Skeletal muscle tissue (tissue), 4 donors: ENCODE data around the gene KLF11. TPM values are rescaled to one million over a fixed set of nuclear protein-coding genes. Genes with fewer than 3 reads are reported as not detected.
"Not testable (repeated sequence)": the region's sequence is repeated elsewhere in the genome, so short reads cannot be mapped to it uniquely, and the experiment has no call there.

Experiments
- H3K27ac ChIP-seq: one replicate; pipeline ENCODE4 v1.7.0; 2013; ENCODE audit warnings: mild to moderate bottlenecking, low read depth, low read length, inconsistent platforms
- H3K27me3 ChIP-seq, 3 donors: one replicate each; pipeline ENCODE4 v1.7.0; 2013; ENCODE audit warnings: low read length in 3 of 3; ENCODE audit not compliant: control insufficient read depth in 3 of 3, insufficient read depth in 3 of 3
- H3K36me3 ChIP-seq, 3 donors: one replicate each; pipeline ENCODE4 v1.7.0; 2013; ENCODE audit warnings: low read length in 3 of 3; ENCODE audit not compliant: control insufficient read depth in 3 of 3, insufficient read depth in 3 of 3
- H3K4me1 ChIP-seq, 3 donors: one replicate each; pipeline ENCODE4 v1.7.0; 2013; ENCODE audit warnings: low read length in 3 of 3, mild to moderate bottlenecking in 3 of 3; ENCODE audit not compliant: control insufficient read depth in 3 of 3, insufficient read depth in 3 of 3
- H3K4me3 ChIP-seq, 3 donors: one replicate each; pipeline ENCODE4 v1.7.0; 2013; ENCODE audit warnings: low read length in 3 of 3
- H3K9ac ChIP-seq, 3 donors: one replicate each; pipeline ENCODE4 v1.7.0; 2013; ENCODE audit warnings: low read length in 3 of 3, mild to moderate bottlenecking in 3 of 3, moderate library complexity in 2 of 3, low read depth in 1 of 3
- H3K9me3 ChIP-seq, 3 donors: one replicate each; pipeline ENCODE4 v1.7.0; 2013; ENCODE audit warnings: low read length in 3 of 3; ENCODE audit not compliant: control insufficient read depth in 3 of 3
- total RNA-seq: library from RNA; depleted of rRNA; stranded (reverse); fragments of >200 nt; gene quantifications from one replicate; pipeline ENCODE4 v1.2.3, GENCODE V29; 2014
- donor health status: Osteomylitis.

Gene KLF11
- total RNA-seq, 1 donor from 2014 or later = 11.5 TPM

- Histone ChIP-seq H3K9ac (no peak overlapping the region), H3K36me3 (no peaks in the 10 kb centered on the region), H3K27ac (no peak overlapping the region), H3K4me3 (no peak overlapping the region), H3K9me3 (peaks cover 0 to 3% (median 2%) of the 10 kb centered on the region in 3 donors), H3K4me1 (peaks cover 8 to 17% (median 15%) of the 10 kb centered on the region in 3 donors), H3K27me3 (no peaks in the 10 kb centered on the region)
These were observed 28.7 kb upstream of the KLF11 start for GRCh38 chr2:10014418-10015190.

- H3K4me3 ChIP-seq, H3K27ac ChIP-seq, H3K9me3 ChIP-seq, H3K27me3 ChIP-seq, H3K9ac ChIP-seq, H3K36me3 ChIP-seq, H3K4me1 ChIP-seq: not testable (repeated sequence)
These were observed 27.9 kb upstream of the KLF11 start for GRCh38 chr2:10015376-10015989.

GRCh38 chr2:10016001-10016801, 27.1 kb upstream of the KLF11 start:
- no peaks in the 10 kb centered on the region for H3K27me3 ChIP-seq
- peaks cover 0 to 3% (median 2%) of the 10 kb centered on the region in 3 donors for H3K9me3 ChIP-seq
- H3K4me3 ChIP-seq = no peak overlapping the region
- peaks cover 0 to 5% (median 5%) of the 10 kb centered on the region in 3 donors for H3K4me1 ChIP-seq
- no peak overlapping the region for H3K27ac ChIP-seq
- H3K9ac ChIP-seq = no peak overlapping the region
- H3K36me3 ChIP-seq = no peaks in the 10 kb centered on the region

GRCh38 chr2:10016802-10017258, 26.5 kb upstream of the KLF11 start:
- no peaks in the 10 kb centered on the region for H3K27me3 ChIP-seq
- H3K9ac ChIP-seq = no peak overlapping the region

GRCh38 chr2:10017313-10017941, 25.9 kb upstream of the KLF11 start:
- peaks cover 0 to 5% (median 5%) of the 10 kb centered on the region in 3 donors for H3K4me1 ChIP-seq
- no peaks in the 10 kb centered on the region for H3K36me3 ChIP-seq
- H3K9me3 ChIP-seq = peaks cover 0 to 3% (median 2%) of the 10 kb centered on the region in 3 donors
- no peaks in the 10 kb centered on the region for H3K27me3 ChIP-seq
- H3K4me3 ChIP-seq = no peak overlapping the region
- H3K27ac ChIP-seq = no peak overlapping the region
- H3K9ac ChIP-seq = no peak overlapping the region

More at GRCh38 chr2:10016802-10017258, 26.5 kb upstream of the KLF11 start:
- Histone ChIP-seq H3K36me3 (no peaks in the 10 kb centered on the region), H3K9me3 (peaks cover 0 to 3% (median 2%) of the 10 kb centered on the region in 3 donors), H3K27ac (no peak overlapping the region), H3K4me1 (peaks cover 0 to 5% (median 5%) of the 10 kb centered on the region in 3 donors), H3K4me3 (no peak overlapping the region)

GRCh38 chr2:10019174-10019573, 24.2 kb upstream of the KLF11 start:
- Histone ChIP-seq H3K4me1 (peaks cover 0 to 5% (median 5%) of the 10 kb centered on the region in 3 donors), H3K36me3 (no peaks in the 10 kb centered on the region), H3K27me3 (no peaks in the 10 kb centered on the region), H3K9ac (no peak overlapping the region), H3K9me3 (peaks cover 0 to 3% (median 2%) of the 10 kb centered on the region in 3 donors), H3K4me3 (no peak overlapping the region), H3K27ac (no peak overlapping the region)

GRCh38 chr2:10019602-10020400, 23.5 kb upstream of the KLF11 start:
- no peak overlapping the region for H3K27ac ChIP-seq
- H3K9ac ChIP-seq = no peak overlapping the region
- H3K4me1 ChIP-seq = peaks cover 0 to 5% (median 5%) of the 10 kb centered on the region in 3 donors
- no peak overlapping the region for H3K4me3 ChIP-seq
- no peaks in the 10 kb centered on the region for H3K27me3 ChIP-seq
- no peaks in the 10 kb centered on the region for H3K36me3 ChIP-seq
- peaks cover 0 to 3% (median 2%) of the 10 kb centered on the region in 3 donors for H3K9me3 ChIP-seq

DNA sequence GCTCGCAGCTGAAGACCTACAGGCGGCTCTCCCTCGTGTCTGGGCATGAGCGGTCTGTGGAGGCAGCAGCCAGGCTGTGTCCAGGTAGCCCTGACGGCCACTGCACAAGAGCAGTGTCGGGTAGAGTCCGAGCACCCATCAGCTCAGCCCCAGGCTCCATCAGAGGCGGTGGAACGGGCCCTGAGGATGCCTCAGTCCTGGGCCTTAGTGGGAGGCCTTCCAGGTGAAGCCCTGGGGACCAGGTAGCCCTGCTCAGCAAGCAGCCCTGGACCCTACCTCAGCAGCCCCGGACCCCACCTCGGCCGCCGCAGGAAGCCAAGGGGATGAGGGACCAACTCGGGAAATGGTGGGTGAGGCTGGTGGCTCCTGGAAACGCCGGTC, 21.3 kb upstream of the KLF11 start:
- Histone ChIP-seq H3K9me3 (peaks cover 0 to 3% (median 0%) of the 10 kb centered on the region in 3 donors), H3K27ac (no peak overlapping the region), H3K27me3 (no peaks in the 10 kb centered on the region), H3K9ac (no peak overlapping the region), H3K36me3 (no peaks in the 10 kb centered on the region), H3K4me1 (peaks cover 0 to 5% (median 5%) of the 10 kb centered on the region in 3 donors), H3K4me3 (no peak overlapping the region)

DNA sequence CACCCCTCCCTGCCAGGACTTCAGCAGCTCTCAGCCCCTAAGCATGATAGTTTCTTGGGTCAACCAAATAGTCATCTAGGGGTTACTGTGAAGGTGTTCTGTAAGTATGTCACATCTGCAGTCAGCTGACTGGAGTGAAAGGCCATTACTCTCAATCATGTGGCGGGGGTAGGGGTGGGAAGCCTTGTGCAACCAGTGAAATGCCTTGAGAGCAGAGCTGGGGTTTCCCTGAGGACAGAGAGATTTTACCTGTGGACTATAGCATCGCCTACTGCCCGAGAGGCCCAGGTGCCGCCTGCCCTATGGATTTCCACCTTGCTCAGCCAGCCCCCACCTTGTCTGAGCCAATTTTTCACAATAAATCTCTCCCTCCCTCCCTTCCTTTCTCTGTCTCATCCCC, 20.9 kb upstream of the KLF11 start:
- Histone ChIP-seq H3K4me3 (no peak overlapping the region), H3K9ac (no peak overlapping the region), H3K4me1 (peaks cover 0 to 8% (median 5%) of the 10 kb centered on the region in 3 donors), H3K27me3 (no peaks in the 10 kb centered on the region), H3K27ac (no peak overlapping the region), H3K9me3 (no peaks in the 10 kb centered on the region), H3K36me3 (no peaks in the 10 kb centered on the region)
